GM12878 (cell line): ENCODE results near the gene IL2. TPM values are rescaled to one million over a fixed set of nuclear protein-coding genes. Genes with fewer than 3 reads are reported as not detected.
A peak's percentile ranks its signal among the peaks of the same experiment; 100 is the strongest.

Experiments used
- ATAC-seq: fragments of 200-7000 bp; cut with Tn5 transposase; 3 replicates; pipeline ENCODE4 v1.9.1; 2020; ENCODE audit warnings: mild to moderate bottlenecking, moderate library complexity
- BruUV-seq: library from RNA; stranded (reverse); fragments of 400-500 nt; replicated peaks from 2 replicates; lab custom pipeline; 2021; lab: Mats Ljungman, UMichigan
- CTCF ChIA-PET: fragments of 300-600 bp; sonication (Branson Sonifier 250); formaldehyde crosslinking; extraction: SDS; loops from one replicate; lab custom pipeline; 2021; ENCODE audit warnings: inconsistent platforms; lab: Yijun Ruan, JAX
- POLR2A ChIA-PET: fragments of 350-600 bp; formaldehyde crosslinking; extraction: SDS; loops from one replicate; lab custom pipeline; 2021; ENCODE audit warnings: inconsistent platforms; lab: Charles Lee
- RAD21 ChIA-PET: fragments of 300-600 bp; sonication (Branson Sonifier 250); formaldehyde crosslinking; loops from one replicate; lab custom pipeline; 2023; ENCODE audit warnings: antibody characterized with exemption; ENCODE audit not compliant: unreplicated experiment; lab: Charles Lee
- SMC1A ChIA-PET: fragments of 300-600 bp; sonication (Branson Sonifier 250); formaldehyde crosslinking; loops from one replicate; lab custom pipeline; 2023; ENCODE audit not compliant: unreplicated experiment, uncharacterized antibody; lab: Charles Lee
- DNase-seq: peaks from one replicate; pipeline ENCODE4 v3.0.0-alpha.2; 2011; ENCODE audit warnings: low read depth, low spot score
- FAIRE-seq: peaks from 3 replicates; lab custom pipeline; 2011; peaks lifted over from hg19 to GRCh38; lab: Jason Lieb, UNC
- H2AFZ ChIP-seq: 2 replicates; pipeline ENCODE4 v1.6.0; 2011; ENCODE audit warnings: low read depth, low read length, control low read depth; ENCODE audit not compliant: control insufficient read depth
- H3K27ac ChIP-seq: 2 replicates; pipeline ENCODE4 v1.5.1; 2011; ENCODE audit warnings: control low read depth; ENCODE audit not compliant: control insufficient read depth, insufficient read depth
- H3K27me3 ChIP-seq, 2 experiments: replicated peaks in 1 of 2; 2 replicates each; pipeline versions ENCODE4 v1.6.0 to v1.6.1; 2011; ENCODE audit warnings: low read length in 1 of 2; ENCODE audit not compliant: control insufficient read depth in 2 of 2, insufficient read depth in 2 of 2
- H3K36me3 ChIP-seq, 2 experiments: 2 replicates each; pipeline ENCODE4 v1.5.1; 2011; ENCODE audit warnings: low read length in 1 of 2; ENCODE audit not compliant: control insufficient read depth in 2 of 2, insufficient read depth in 2 of 2
- H3K4me1 ChIP-seq: 2 replicates; pipeline ENCODE4 v1.6.1; 2011; ENCODE audit warnings: mild to moderate bottlenecking, low read length, moderate library complexity, mixed read lengths; ENCODE audit not compliant: control insufficient read depth, insufficient read depth
- H3K4me2 ChIP-seq: 2 replicates; pipeline ENCODE4 v1.6.0; 2011; ENCODE audit warnings: control low read depth; ENCODE audit not compliant: control insufficient read depth, insufficient read depth
- H3K4me3 ChIP-seq: fragments of 200-600 bp; sonication (generic); 2 replicates; pipeline ENCODE4 v1.5.1; 2016
- H3K79me2 ChIP-seq: 2 replicates; pipeline ENCODE4 v1.6.0; 2011; ENCODE audit warnings: low read length; ENCODE audit not compliant: control insufficient read depth, insufficient read depth
- H3K9ac ChIP-seq: 2 replicates; pipeline ENCODE4 v1.8.0; 2011; ENCODE audit warnings: low read length, control low read depth, mixed read lengths; ENCODE audit not compliant: control insufficient read depth, insufficient read depth
- H3K9me3 ChIP-seq: replicated peaks from 3 replicates; pipeline ENCODE4 v1.5.1; 2011; ENCODE audit warnings: mild to moderate bottlenecking, low read length; ENCODE audit not compliant: control insufficient read depth, insufficient read depth
- H4K20me1 ChIP-seq: 2 replicates; pipeline ENCODE4 v1.6.0; 2011; ENCODE audit not compliant: control insufficient read depth, insufficient read depth
- BACH1 ChIP-seq: fragments of 450-650 bp; IDR thresholded peaks from 2 replicates; pipeline ENCODE4 v1.6.1; 2017; ENCODE audit warnings: mild to moderate bottlenecking, borderline replicate concordance
- CEBPZ ChIP-seq: fragments of 150-350 bp; IDR thresholded peaks from 2 replicates; pipeline ENCODE4 v1.6.1; 2016; ENCODE audit warnings: low read depth, low read length
- IRF4 ChIP-seq: IDR thresholded peaks from 2 replicates; pipeline ENCODE4 v1.6.1; 2011; ENCODE audit warnings: low read depth, low read length
- KAT2A ChIP-seq: conservative IDR thresholded peaks from 2 replicates; pipeline ENCODE4 v1.6.1; 2011; ENCODE audit warnings: low read depth, low read length; ENCODE audit not compliant: control insufficient read depth
- POLR2AphosphoS5 ChIP-seq: IDR thresholded peaks from 2 replicates; pipeline ENCODE4 v1.6.1; 2011; ENCODE audit warnings: mild to moderate bottlenecking, low read length, inconsistent platforms
- RFX5 ChIP-seq: IDR thresholded peaks from 2 replicates; pipeline ENCODE4 v1.6.1; 2011; ENCODE audit warnings: low read depth, low read length, improper control_type of control experiment
- SIX5 ChIP-seq: IDR thresholded peaks from 2 replicates; pipeline ENCODE4 v1.6.1; 2011; ENCODE audit warnings: mild to moderate bottlenecking, low read depth, low read length, moderate library complexity; ENCODE audit not compliant: severe bottlenecking
- SMAD5 ChIP-seq: IDR thresholded peaks from 2 replicates; pipeline ENCODE4 v1.6.1; 2016; ENCODE audit warnings: antibody characterized with exemption, low read depth
- SMC3 ChIP-seq: IDR thresholded peaks from 2 replicates; pipeline ENCODE4 v1.6.1; 2011; ENCODE audit warnings: low read length, improper control_type of control experiment, borderline replicate concordance
- SREBF2 ChIP-seq: IDR thresholded peaks from 2 replicates; pipeline ENCODE4 v1.6.1; 2012; ENCODE audit warnings: mild to moderate bottlenecking, low read length
- TARDBP ChIP-seq: IDR thresholded peaks from 2 replicates; pipeline ENCODE4 v1.6.1; 2016; ENCODE audit warnings: borderline replicate concordance
- YBX1 ChIP-seq: fragments of 450-650 bp; IDR thresholded peaks from 2 replicates; pipeline ENCODE4 v1.6.1; 2016; ENCODE audit warnings: antibody characterized with exemption
- ZBTB40 ChIP-seq: fragments of 450-650 bp; IDR thresholded peaks from 2 replicates; pipeline ENCODE4 v1.6.1; 2016; ENCODE audit warnings: mild to moderate bottlenecking, moderate library complexity, borderline replicate concordance
- ZNF274 ChIP-seq: IDR thresholded peaks from one replicate; pipeline ENCODE4 v1.8.0; 2011; ENCODE audit not compliant: insufficient read length, insufficient read depth
- ZZZ3 ChIP-seq: IDR thresholded peaks from 2 replicates; pipeline ENCODE4 v1.6.1; 2011; ENCODE audit warnings: low read depth; ENCODE audit not compliant: control insufficient read depth, insufficient read length
- WGBS: methylation state at CpG from one replicate; pipeline ENCODE4 v1.1.6; 2016; ENCODE audit warnings: low lambda C conversion rate; ENCODE audit not compliant: insufficient replicate concordance, insufficient coverage; ENCODE audit errors: missing lambda C conversion rate; 5-methylcytosine and 5-hydroxymethylcytosine counted together
- in situ Hi-C: fragments of 300-500 bp; cut with MboI; formaldehyde crosslinking; loops from 9 replicates; pipeline ENCODE4 v1.14.3; 2018; ENCODE audit warnings: mixed read lengths
- intact Hi-C: fragments of 100-400 bp; cut with micrococcal nuclease; formaldehyde crosslinking; loops from one replicate; pipeline ENCODE4 v1.14.2; 2022; ENCODE audit not compliant: unreplicated experiment
- polyA plus RNA-seq, 11 experiments: library from polyadenylated mRNA; depleted of rRNA in 4 of 11; unstranded in 6 of 11; stranded (reverse) in 5 of 11; fragments of >200 nt; fragmentation: Nextera tagmentation in 4 of 11; fragmentation: Illumina TruSeq in 1 of 11; extraction: Ambion mirVana in 4 of 11; extraction: Trizol in 1 of 11; gene quantifications; 1 replicate in 1 of 11; 2 replicates in 10 of 11; pipeline versions ENCODE4 v1.2.1 to v1.2.3, GENCODE V29; 2011 to 2016; ENCODE audit warnings: inconsistent platforms in 2 of 11, missing spikeins in 2 of 11, low read depth in 1 of 11
- total RNA-seq, 4 experiments: library from RNA; depleted of rRNA in 3 of 4; stranded (reverse); fragments of >200 nt in 3 of 4; fragmentation: Illumina TruSeq in 1 of 4; extraction: Trizol in 1 of 4; gene quantifications; 2 replicates each; pipeline versions ENCODE4 v1.2.1 to v1.2.3, GENCODE V29; 2013 to 2021

The IL2 gene
- total and polyA plus RNA-seq, 10 of the 15 experiments (the other 5 are each of a cell fraction or from before 2014, with no cell fraction given), result 1.2 TPM; not detected in 9

- no peaks in the 10 kb centered on the region for H3K27me3 ChIP-seq
- no peak for ATAC-seq
- ChIA-PET RAD21 (no interaction called here), CTCF (interaction anchor here (1.0 to 1.7 kb wide), 2 partner anchors 36 to 553 kb away, joined by 5 to 6 read pairs; no protein-coding TSS in a partner anchor), SMC1A (no interaction called here), POLR2A (no interaction called here)
- intact Hi-C loops, result loop anchor here (10.0 kb wide), 1 partner anchor 549 kb away; no protein-coding TSS in a partner anchor
- H3K9ac ChIP-seq, result no peak overlapping the region
- H3K79me2 ChIP-seq, result no peaks in the 10 kb centered on the region
- WGBS, result 5% methylated on average over 1 of the region's 1 CpG
- H3K4me1 ChIP-seq, result peaks cover 3% of the 10 kb centered on the region
- H3K27ac ChIP-seq, result no peak overlapping the region
- no peak overlapping the region for H3K4me2 ChIP-seq
- in situ Hi-C loops, result no loop called here
- H3K36me3 ChIP-seq, result no peaks in the 10 kb centered on the region
- H2AFZ ChIP-seq, result no peak overlapping the region
- FAIRE-seq, result peak; percentile 59
- no peak for DNase-seq
- no TSS peak for BruUV-seq
- H3K4me3 ChIP-seq, result no peak overlapping the region
- TF ChIP-seq YBX1, result no peak
- TF ChIP-seq SMAD5, result no peak
- no peak for TF ChIP-seq CEBPZ
- no peak for TF ChIP-seq SMC3
- TF ChIP-seq KAT2A, result no peak
- TF ChIP-seq ZNF274, result no peak
- TF ChIP-seq SREBF2, result no peak
- no peak for TF ChIP-seq IRF4
- no peak for TF ChIP-seq RFX5
- TF ChIP-seq POLR2AphosphoS5, result no peak
- TF ChIP-seq ZZZ3, result no peak
- no peak for TF ChIP-seq ZBTB40
- no peak for TF ChIP-seq BACH1
- no peak for TF ChIP-seq SIX5
- TF ChIP-seq TARDBP, result no peak
- H4K20me1 ChIP-seq, result no peaks in the 10 kb centered on the region
- H3K9me3 ChIP-seq, result no peaks in the 10 kb centered on the region
Observed at GRCh38 chr4:122453384-122453995, 3.0 kb downstream of the IL2 start.
